ENCODE data around the gene C1orf21.

The C1orf21 gene

GRCh38 chr1:184597650-184598357, 211.0 kb downstream of the C1orf21 start:
- no peak for DNase-seq (ENCODE audit: low read depth)
- no peak overlapping the region for H3K4me3 ChIP-seq (ENCODE audit: low read length)
- no peak for TF ChIP-seq CTCF (conservative IDR thresholded peaks at IDR 0.05; ENCODE audit: low read depth, low read length)

- no peak overlapping the region for H3K4me3 ChIP-seq (ENCODE audit: low read length)
- DNase-seq (ENCODE audit: low read depth) = no peak
- TF ChIP-seq CTCF (conservative IDR thresholded peaks at IDR 0.05; ENCODE audit: low read depth, low read length) = no peak
Measured at GRCh38 chr1:184598403-184599193, 211.8 kb downstream of the C1orf21 start.

- no peak for TF ChIP-seq CTCF (conservative IDR thresholded peaks at IDR 0.05; ENCODE audit: low read depth, low read length)
- no peak for DNase-seq (ENCODE audit: low read depth)
Measured at GRCh38 chr1:184604152-184604900, 217.5 kb downstream of the C1orf21 start.

GRCh38 chr1:184605941-184606340, 219.1 kb downstream of the C1orf21 start:
- TF ChIP-seq CTCF (conservative IDR thresholded peaks at IDR 0.05; ENCODE audit: low read depth, low read length) = no peak
- DNase-seq (ENCODE audit: low read depth) = no peak
- no peak overlapping the region for H3K4me3 ChIP-seq (ENCODE audit: low read length)

More at GRCh38 chr1:184604152-184604900, 217.5 kb downstream of the C1orf21 start:
- H3K4me3 ChIP-seq (ENCODE audit: low read length) = no peak overlapping the region

- no peak overlapping the region for H3K4me3 ChIP-seq (ENCODE audit: low read length)
- TF ChIP-seq CTCF (conservative IDR thresholded peaks at IDR 0.05; ENCODE audit: low read depth, low read length) = no peak
- no peak for DNase-seq (ENCODE audit: low read depth)
Measured at GRCh38 chr1:184606786-184607185, 220.0 kb downstream of the C1orf21 start.

GRCh38 chr1:184608581-184608980, 221.8 kb downstream of the C1orf21 start:
- no peak overlapping the region for H3K4me3 ChIP-seq (ENCODE audit: low read length)
- DNase-seq (ENCODE audit: low read depth) = no peak
- no peak for TF ChIP-seq CTCF (conservative IDR thresholded peaks at IDR 0.05; ENCODE audit: low read depth, low read length)

Measured in retinal pigment epithelial cell (primary cell).